Neural cell (in vitro differentiated cells): ENCODE results near the gene JPH2. TPM values are rescaled to one million over a fixed set of nuclear protein-coding genes. Genes with fewer than 3 reads are reported as not detected.

Experiments used
- H2AFZ ChIP-seq: fragments of 200-600, 300-800 bp; sonication (generic), shearing (Covaris generic); 2 replicates; pipeline ENCODE4 v1.6.0; 2014; ENCODE audit warnings: low read depth, mild to moderate bottlenecking, antibody characterized with exemption, low read length, moderate library complexity
- H3F3A ChIP-seq: fragments of 200-600 bp; shearing (Covaris generic); 2 replicates; pipeline ENCODE4 v1.6.1; 2016; ENCODE audit warnings: mild to moderate bottlenecking, moderate library complexity, mixed read lengths, antibody characterized with exemption, low read length; ENCODE audit not compliant: insufficient read depth, poor library complexity, severe bottlenecking
- H3K27ac ChIP-seq: fragments of 200-600, 300-800 bp; sonication (generic), shearing (Covaris generic); 2 replicates; pipeline ENCODE4 v1.5.1; 2014; ENCODE audit warnings: mild to moderate bottlenecking, low read length, moderate library complexity
- H3K27me3 ChIP-seq: fragments of 300-800, 200-600 bp; sonication (generic), shearing (Covaris generic); 2 replicates; pipeline ENCODE4 v1.6.0; 2014; ENCODE audit warnings: mild to moderate bottlenecking, low read depth, low read length, moderate library complexity; ENCODE audit not compliant: insufficient read depth
- H3K36me3 ChIP-seq: fragments of 300-800, 200-600 bp; sonication (generic), shearing (Covaris generic); 2 replicates; pipeline ENCODE4 v1.5.1; 2014; ENCODE audit warnings: mild to moderate bottlenecking, antibody characterized with exemption, low read length, moderate library complexity; ENCODE audit not compliant: insufficient read depth
- H3K4me2 ChIP-seq: fragments of 300-800, 200-600 bp; sonication (generic), shearing (Covaris generic); 2 replicates; pipeline ENCODE4 v1.6.0; 2014; ENCODE audit warnings: mild to moderate bottlenecking, low read length
- H3K4me3 ChIP-seq: fragments of 300-800, 200-600 bp; sonication (generic), shearing (Covaris generic); 2 replicates; pipeline ENCODE4 v1.5.1; 2014; ENCODE audit warnings: mild to moderate bottlenecking, low read length, moderate library complexity
- H3K79me2 ChIP-seq: fragments of 200-600 bp; shearing (Covaris generic); replicated peaks from 2 replicates; pipeline ENCODE4 v1.6.0; 2014; ENCODE audit warnings: mild to moderate bottlenecking, low read length, moderate library complexity; ENCODE audit not compliant: insufficient read depth
- H3K9ac ChIP-seq: fragments of 300-800, 200-600 bp; sonication (generic), shearing (Covaris generic); 2 replicates; pipeline ENCODE4 v1.6.1; 2016; ENCODE audit warnings: mild to moderate bottlenecking, low read length, mixed read lengths
- H3K9me2 ChIP-seq: fragments of 200-600 bp; shearing (Covaris generic); 2 replicates; pipeline ENCODE4 v1.6.1; 2016; ENCODE audit warnings: mild to moderate bottlenecking, low read length, mixed read lengths; ENCODE audit not compliant: insufficient read depth
- H3K9me3 ChIP-seq: fragments of 200-600, 300-800 bp; sonication (generic), shearing (Covaris generic); 2 replicates; pipeline ENCODE4 v1.6.1; 2016; ENCODE audit warnings: mild to moderate bottlenecking, mixed run types, low read length, moderate library complexity, mixed read lengths
- H4K20me1 ChIP-seq: fragments of 200-600 bp; shearing (Covaris generic); 2 replicates; pipeline ENCODE4 v1.6.1; 2016; ENCODE audit warnings: mild to moderate bottlenecking, mixed run types; ENCODE audit not compliant: insufficient read depth
- CTCF ChIP-seq: fragments of 450-650 bp; IDR thresholded peaks from 2 replicates; pipeline ENCODE4 v1.5.1; 2014; ENCODE audit warnings: antibody characterized with exemption, mild to moderate bottlenecking, moderate library complexity; ENCODE audit not compliant: poor library complexity, severe bottlenecking
- EP300 ChIP-seq: fragments of 450-650 bp; conservative IDR thresholded peaks from 2 replicates; pipeline ENCODE4 v1.6.1; 2014; ENCODE audit warnings: antibody characterized with exemption, mild to moderate bottlenecking, moderate library complexity; ENCODE audit not compliant: poor library complexity, severe bottlenecking
- EZH2 ChIP-seq: fragments of 200-600, 300-800 bp; shearing (Covaris generic), sonication (generic); IDR thresholded peaks from 2 replicates; pipeline ENCODE4 v1.6.1; 2014; ENCODE audit warnings: antibody characterized with exemption, low read length, borderline replicate concordance, mild to moderate bottlenecking; ENCODE audit not compliant: insufficient read depth, poor library complexity, severe bottlenecking
- MXI1 ChIP-seq: fragments of 450-650 bp; conservative IDR thresholded peaks from 2 replicates; pipeline ENCODE4 v1.6.1; 2014; ENCODE audit warnings: antibody characterized with exemption, mild to moderate bottlenecking; ENCODE audit not compliant: poor library complexity, severe bottlenecking
- POLR2AphosphoS5 ChIP-seq: IDR thresholded peaks from 2 replicates; pipeline ENCODE4 v1.6.1; 2012
- RAD21 ChIP-seq: fragments of 450-650 bp; conservative IDR thresholded peaks from 2 replicates; pipeline ENCODE4 v1.6.1; 2014; ENCODE audit warnings: antibody characterized with exemption, mild to moderate bottlenecking, moderate library complexity
- REST ChIP-seq: IDR thresholded peaks from 2 replicates; pipeline ENCODE4 v1.6.1; 2012; ENCODE audit warnings: borderline replicate concordance
- SMC3 ChIP-seq: fragments of 450-650 bp; conservative IDR thresholded peaks from 2 replicates; pipeline ENCODE4 v1.6.1; 2014; ENCODE audit warnings: antibody characterized with exemption, mild to moderate bottlenecking, moderate library complexity; ENCODE audit not compliant: poor library complexity
- TAF1 ChIP-seq: IDR thresholded peaks from 2 replicates; pipeline ENCODE4 v1.6.1; 2012; ENCODE audit warnings: low read depth
- polyA plus RNA-seq: library from polyadenylated mRNA; depleted of rRNA; stranded (reverse); fragments of >200 nt; gene quantifications from 2 replicates; pipeline ENCODE4 v1.2.3, GENCODE V29; 2014

The JPH2 gene
- polyA plus RNA-seq, 1 donor from 2014 or later = not detected

- H3K36me3 ChIP-seq = no peaks in the 10 kb centered on the region
- TF ChIP-seq TAF1 = no peak
- no peak for TF ChIP-seq MXI1
- TF ChIP-seq CTCF = no peak
- TF ChIP-seq RAD21 = no peak
- TF ChIP-seq REST = no peak
- TF ChIP-seq EP300 = no peak
- no peak for TF ChIP-seq EZH2
- TF ChIP-seq POLR2AphosphoS5 = no peak
- TF ChIP-seq SMC3 = no peak
- no peaks in the 10 kb centered on the region for H3K27me3 ChIP-seq
- no peak overlapping the region for H3K4me2 ChIP-seq
- no peaks in the 10 kb centered on the region for H4K20me1 ChIP-seq
- H3K9ac ChIP-seq = no peak overlapping the region
- no peak overlapping the region for H2AFZ ChIP-seq
- no peaks in the 10 kb centered on the region for H3K9me3 ChIP-seq
- H3K27ac ChIP-seq = no peak overlapping the region
- H3K4me3 ChIP-seq = no peak overlapping the region
- no peaks in the 10 kb centered on the region for H3K9me2 ChIP-seq
- no peaks in the 10 kb centered on the region for H3K79me2 ChIP-seq
- H3F3A ChIP-seq = no peaks in the 10 kb centered on the region
Observed at GRCh38 chr20:44126445-44126844, 60.5 kb downstream of the JPH2 start.

- H3K9me3 ChIP-seq = no peaks in the 10 kb centered on the region
- no peak overlapping the region for H3K9ac ChIP-seq
- H3K27ac ChIP-seq = no peak overlapping the region
- H3K4me3 ChIP-seq = no peak overlapping the region
- H3K9me2 ChIP-seq = no peaks in the 10 kb centered on the region
- H4K20me1 ChIP-seq = no peaks in the 10 kb centered on the region
- H2AFZ ChIP-seq = no peak overlapping the region
- TF ChIP-seq EP300 (no peak), POLR2AphosphoS5 (no peak), RAD21 (no peak), EZH2 (no peak), TAF1 (no peak)
- no peak overlapping the region for H3K4me2 ChIP-seq
- H3F3A ChIP-seq = no peaks in the 10 kb centered on the region
- no peaks in the 10 kb centered on the region for H3K79me2 ChIP-seq
- no peaks in the 10 kb centered on the region for H3K27me3 ChIP-seq
- H3K36me3 ChIP-seq = no peaks in the 10 kb centered on the region
Observed at GRCh38 chr20:44125332-44126127, 61.5 kb downstream of the JPH2 start.
